Measurements from ENCODE around the gene TRIM67.
"Not testable (repeated sequence)": the region's sequence is repeated elsewhere in the genome, so short reads cannot be mapped to it uniquely, and the experiment has no call there.

The TRIM67 gene

DNA sequence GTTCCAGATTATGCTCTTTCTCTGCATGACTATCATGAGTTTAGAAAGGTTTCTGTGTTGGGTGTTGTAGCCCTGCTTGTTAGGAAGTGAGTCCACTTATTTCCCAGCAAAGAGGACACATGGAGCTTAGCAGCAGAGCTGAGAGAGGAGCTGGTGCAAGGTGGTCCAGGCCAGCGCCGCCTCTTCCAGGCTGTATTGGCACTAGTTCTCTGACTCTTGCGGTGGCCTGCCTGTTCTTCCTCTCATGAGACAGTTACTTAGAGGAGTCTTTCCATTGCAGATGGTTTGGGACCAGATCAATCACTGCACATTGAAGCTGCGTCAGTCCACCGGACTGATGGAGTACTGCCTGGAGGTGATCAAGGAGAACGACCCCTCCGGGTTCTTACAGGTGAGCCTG, 38.0 kb downstream of the TRIM67 start:
- in situ Hi-C loops (cut with MboI; ENCODE audit: low pct_unique_long_range_greater_than_20kb, low sequenced_read_pairs) = no loop called here
- DNase-seq = no peak

DNA sequence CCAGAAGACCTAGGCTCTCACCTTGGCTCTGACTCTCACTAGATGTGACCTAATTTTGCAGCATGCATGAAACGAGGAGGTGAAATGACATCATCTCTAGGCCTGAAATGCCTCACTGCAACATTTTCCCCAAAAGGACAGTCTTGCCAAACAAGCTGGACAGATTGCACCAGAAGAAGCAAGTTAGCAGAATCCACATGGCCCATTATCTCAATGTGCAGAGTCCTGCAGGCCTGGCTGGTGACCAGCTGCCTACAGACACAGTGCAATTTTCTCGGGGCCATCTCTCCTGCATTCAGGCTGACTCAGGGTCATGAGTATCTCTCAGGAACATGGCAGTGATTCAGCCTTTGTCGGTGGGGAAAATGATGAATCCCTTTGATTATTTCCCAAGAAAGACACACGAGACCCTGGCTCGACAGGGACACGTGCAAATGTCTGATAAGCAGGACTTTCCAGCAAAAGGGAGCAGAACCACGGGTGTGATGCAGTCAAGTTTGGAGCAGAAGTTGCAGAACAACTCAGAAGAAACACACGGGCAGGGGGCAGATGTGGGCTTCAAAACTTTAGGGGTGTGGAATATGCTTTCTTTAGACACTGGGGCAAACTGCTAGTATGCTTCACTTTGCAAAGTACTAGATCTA, 38.7 kb downstream of the TRIM67 start:
- no peak for DNase-seq
- in situ Hi-C loops (cut with MboI; ENCODE audit: low pct_unique_long_range_greater_than_20kb, low sequenced_read_pairs) = no loop called here

DNA sequence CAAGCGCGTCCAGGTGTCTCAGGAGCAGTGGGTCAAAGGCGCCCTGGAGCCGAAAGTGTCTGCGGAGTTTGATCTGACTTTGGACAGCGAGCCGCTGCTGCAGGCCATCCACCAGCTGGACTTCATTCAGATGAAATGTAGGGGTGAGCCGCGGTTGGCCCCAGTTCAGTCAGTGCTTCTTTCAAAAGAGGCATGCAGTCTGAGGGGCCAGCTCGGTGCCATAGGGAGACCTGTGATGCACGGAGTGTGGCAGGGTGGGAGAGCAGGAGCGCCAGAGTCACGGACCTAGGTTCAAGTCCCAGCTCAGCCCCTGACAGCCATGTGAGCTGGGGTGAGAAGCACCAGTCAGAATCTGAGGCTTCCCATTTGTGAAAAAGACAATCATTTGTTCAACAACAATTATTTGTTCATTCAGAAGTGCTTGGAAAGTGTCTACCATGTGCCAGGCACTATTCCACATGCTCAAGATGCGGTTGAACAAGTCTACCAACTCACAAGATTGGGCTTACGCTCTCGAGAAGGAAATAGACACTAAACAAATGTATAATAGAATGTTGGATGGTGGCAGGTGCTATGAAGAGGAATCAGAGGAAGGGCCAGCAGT, 39.6 kb downstream of the TRIM67 start:
- DNase-seq = no peak
- in situ Hi-C loops (cut with MboI; ENCODE audit: low pct_unique_long_range_greater_than_20kb, low sequenced_read_pairs) = no loop called here

DNA sequence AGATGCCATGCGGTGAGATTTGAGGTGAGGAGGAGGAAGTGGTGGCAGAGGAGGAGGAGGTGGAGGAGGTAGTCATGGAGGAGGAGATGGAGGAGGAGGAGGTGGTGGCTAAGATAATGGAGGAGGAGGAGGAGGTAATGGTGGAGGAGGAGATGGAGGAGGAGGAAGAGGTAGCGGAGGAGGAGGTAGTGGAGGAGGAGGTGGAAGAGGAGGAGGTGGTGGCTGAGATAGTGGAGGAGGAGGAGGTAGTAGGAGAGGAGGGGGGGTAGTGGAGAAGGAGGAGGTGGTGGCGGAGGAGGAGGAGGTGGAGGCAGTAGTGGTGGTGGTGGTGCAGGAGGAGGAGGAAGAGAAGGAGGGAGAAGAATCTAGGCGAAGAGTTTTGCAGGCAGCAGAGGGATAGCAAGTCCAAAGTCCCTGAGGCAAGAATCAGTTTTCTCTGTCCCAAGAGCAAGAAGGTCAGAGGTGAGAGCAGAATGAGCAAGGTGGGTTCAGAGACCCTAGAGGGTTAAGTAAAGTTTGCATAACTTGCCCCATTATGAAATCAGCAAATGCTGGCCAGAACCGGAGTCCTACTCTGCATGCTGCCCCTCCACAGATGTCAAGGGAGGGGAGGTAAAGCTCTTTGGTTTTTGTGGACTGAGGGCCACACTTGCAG, 40.2 kb downstream of the TRIM67 start:
- in situ Hi-C loops (cut with MboI; ENCODE audit: low pct_unique_long_range_greater_than_20kb, low sequenced_read_pairs) = no loop called here

DNA sequence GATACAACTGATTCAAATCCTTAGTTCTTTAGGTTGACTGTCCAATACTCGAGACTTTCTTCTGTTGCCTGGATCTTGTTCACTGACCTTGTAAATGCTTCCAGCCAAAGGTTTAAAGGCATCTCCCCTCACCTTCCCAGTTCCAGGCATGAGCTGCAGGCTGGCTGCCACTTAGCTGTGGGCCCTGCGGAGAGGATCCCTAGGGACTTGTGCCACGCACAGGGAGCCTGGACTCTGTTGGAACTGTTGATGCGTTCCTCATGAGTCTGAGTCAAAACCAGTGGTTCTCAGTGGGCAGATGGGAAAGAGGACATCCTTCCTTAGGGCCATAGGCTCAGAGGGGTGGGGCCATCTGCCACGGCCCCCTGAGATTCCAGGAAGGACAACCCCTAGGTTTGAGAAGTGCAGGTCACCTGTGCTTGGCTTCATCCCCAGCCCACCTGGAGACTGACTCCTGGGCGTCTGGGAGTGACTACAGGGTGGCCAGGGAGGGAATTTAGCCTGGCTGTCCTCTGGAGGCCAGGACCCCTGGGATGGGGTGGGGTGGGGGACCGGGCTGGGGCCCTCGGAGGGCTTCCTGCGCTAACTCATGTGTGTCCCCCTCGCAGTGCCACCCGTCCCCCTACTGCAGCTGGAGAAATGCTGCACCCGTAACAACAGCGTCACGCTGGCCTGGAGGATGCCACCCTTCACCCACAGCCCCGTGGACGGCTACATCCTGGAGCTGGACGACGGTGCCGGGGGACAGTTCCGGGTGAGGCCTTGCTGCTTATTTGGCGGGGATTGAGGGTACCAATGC, 41.6 kb downstream of the TRIM67 start:
- in situ Hi-C loops (cut with MboI; ENCODE audit: low pct_unique_long_range_greater_than_20kb, low sequenced_read_pairs) = no loop called here
- no peak for DNase-seq

More for the DNA sequence above, 40.2 kb downstream of the TRIM67 start:
- DNase-seq = peak; percentile 61

DNA sequence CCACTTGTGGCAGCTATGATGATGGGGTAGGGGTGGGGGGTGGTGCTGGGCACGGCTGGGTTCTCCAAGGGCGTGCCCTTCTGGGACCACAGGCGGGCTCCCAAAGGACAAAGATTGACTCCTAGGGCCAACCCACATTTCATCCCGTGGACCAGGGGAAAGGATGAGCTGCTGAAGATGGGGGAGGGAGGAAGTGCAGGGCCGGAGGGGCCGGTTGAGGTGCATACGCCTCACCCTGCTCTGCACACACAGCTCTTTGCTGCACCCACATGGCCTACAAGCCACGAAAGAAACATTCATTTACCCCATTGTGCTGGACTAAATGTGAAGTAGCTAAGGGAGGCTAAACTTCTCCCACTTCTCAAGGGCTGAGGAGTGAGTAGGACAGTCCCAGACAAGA, 45.0 kb downstream of the TRIM67 start:
- in situ Hi-C loops (cut with MboI; ENCODE audit: low pct_unique_long_range_greater_than_20kb, low sequenced_read_pairs) = no loop called here

DNA sequence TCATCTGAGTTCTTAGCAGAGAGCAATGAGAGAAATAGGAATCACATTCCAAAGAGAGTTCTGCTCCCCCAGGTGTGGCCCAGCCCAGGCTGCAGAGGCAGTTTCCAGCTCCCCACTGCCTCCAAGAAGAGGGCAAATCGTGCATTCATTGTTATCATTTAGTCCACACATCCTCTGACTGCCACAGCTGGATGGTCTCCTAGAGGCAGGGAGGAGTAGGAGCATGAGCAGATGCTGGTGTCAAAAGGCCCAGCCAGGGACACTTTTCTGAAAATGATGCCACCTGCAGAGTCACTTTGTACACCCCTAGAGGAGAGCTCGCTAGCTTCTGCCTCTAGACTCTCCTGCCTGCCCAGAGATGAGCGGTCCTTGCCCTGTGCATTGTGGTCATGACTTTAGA, 45.6 kb downstream of the TRIM67 start:
- no peak for DNase-seq
- in situ Hi-C loops (cut with MboI; ENCODE audit: low pct_unique_long_range_greater_than_20kb, low sequenced_read_pairs) = no loop called here

More for the DNA sequence above, 45.0 kb downstream of the TRIM67 start:
- no peak for DNase-seq

DNA sequence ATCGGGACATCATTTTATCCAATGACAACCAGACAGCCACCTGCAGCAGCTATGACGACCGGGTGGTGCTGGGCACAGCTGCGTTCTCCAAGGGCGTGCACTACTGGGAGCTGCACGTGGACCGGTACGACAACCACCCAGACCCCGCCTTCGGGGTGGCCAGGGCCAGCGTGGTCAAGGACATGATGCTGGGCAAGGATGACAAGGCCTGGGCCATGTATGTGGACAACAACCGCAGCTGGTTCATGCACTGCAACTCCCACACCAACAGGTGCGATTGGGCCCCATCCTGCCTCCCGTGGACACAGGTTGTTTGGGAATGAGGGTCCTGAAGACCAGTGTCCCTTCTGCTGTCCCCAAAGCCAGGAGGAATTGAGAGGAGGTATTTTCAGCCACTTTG, 47.1 kb downstream of the TRIM67 start:
- no peak for DNase-seq
- in situ Hi-C loops (cut with MboI; ENCODE audit: low pct_unique_long_range_greater_than_20kb, low sequenced_read_pairs) = no loop called here

DNA sequence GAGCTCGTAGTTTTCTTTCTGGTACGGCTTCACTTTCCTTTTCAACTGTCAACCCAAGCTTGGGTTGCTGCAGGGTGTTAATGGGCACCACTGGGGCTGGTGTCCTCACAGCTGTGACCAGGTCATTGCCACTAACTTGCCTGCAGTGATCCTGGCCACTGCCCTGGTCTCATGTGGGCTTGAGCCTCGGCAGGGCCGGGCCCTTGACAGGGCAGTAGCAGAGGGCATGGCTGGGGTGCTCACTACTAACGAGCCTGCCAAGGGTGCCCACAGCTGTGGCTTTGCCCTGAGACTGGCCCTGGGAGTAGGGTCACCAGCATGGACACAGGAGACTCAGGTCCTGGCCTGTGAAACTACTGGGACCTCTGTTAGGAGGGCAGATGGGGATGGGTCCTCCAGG, 47.7 kb downstream of the TRIM67 start:
- no peak for DNase-seq
- in situ Hi-C loops (cut with MboI; ENCODE audit: low pct_unique_long_range_greater_than_20kb, low sequenced_read_pairs) = no loop called here

DNA sequence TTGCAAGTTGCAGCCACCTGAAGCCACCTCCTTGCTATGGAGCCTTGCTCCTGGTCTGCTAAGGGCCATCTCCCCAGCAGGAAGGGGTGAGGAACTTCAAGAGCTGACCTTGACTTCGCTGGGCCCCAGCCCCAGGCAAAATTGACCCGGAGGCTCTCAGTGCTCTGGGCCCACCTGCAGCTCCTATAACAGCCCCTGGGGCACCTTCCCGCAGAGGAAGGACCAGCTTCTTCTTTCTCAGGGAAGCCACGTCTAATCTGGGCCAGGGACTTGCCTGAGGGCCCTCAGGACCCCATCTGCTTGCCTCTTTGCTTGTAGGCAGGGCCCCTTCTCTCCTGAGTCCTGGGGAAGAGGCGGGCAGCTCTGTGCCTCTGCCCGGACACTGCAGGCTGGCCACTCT, 48.3 kb downstream of the TRIM67 start:
- DNase-seq = no peak
- in situ Hi-C loops (cut with MboI; ENCODE audit: low pct_unique_long_range_greater_than_20kb, low sequenced_read_pairs) = no loop called here

DNA sequence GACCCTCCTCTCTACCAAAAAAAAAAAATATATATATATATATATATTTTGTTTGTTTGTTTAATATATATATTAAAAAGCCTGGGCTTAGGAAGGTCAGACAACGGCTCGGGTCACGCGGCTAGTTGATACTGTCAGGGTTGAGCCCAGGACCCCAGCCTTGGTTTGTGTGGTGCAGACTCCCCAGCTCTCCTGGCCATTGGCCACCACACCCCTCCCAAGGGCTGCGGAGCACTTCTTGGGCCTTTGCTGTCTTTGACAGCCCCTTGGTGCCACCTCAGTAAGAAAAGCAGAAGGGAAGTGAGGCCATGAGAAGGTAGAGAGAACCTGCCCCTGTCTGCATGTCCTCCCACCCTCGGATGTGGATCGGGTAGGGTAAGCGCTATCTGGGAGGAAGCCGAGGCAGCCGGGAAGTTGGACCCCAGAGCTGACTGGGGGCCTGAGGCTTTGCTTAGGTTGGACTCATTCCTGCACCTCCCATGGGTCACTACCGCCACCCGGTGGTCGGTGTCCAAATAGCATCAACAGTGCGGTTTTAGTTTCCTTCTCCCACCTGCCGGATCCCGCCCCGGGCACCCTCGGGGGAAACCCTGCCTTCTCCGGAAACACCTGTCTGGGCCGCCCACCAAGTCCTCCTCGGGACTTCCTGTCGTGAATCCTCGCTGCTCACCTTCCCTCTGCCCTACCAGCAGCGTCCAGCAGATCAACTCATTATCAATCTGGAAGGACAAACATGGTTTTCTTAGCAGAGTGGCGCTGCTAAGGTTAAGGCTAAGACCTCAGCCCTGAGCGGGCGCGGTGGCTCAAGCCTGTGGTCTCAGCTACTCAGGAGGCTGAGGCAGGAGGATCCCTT, 49.4 kb downstream of the TRIM67 start:
- in situ Hi-C loops (cut with MboI; ENCODE audit: low pct_unique_long_range_greater_than_20kb, low sequenced_read_pairs) = no loop called here
- peak; percentile 95 for DNase-seq

DNA sequence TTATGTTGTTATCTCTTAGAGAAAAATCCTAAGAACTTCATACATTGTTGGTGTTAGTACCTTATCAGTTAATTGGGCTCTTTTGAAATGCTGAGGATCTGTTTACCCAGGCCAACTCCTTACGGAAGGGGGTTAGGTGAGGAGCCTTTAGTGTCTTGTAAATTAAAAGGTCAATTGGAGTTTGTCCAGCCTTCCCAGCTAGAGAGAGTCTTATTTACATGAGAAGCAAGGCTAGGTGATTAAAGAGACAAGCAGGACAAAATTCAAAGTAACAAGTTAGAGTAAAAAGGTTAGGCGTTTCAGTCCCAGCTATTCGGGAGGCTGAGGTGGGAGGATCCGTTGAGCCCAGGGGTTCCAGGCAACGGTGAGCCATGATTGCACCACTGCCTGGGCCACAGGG, 50.4 kb downstream of the TRIM67 start:
- in situ Hi-C loops (cut with MboI; ENCODE audit: low pct_unique_long_range_greater_than_20kb, low sequenced_read_pairs); DNase-seq: not testable (repeated sequence)

DNA sequence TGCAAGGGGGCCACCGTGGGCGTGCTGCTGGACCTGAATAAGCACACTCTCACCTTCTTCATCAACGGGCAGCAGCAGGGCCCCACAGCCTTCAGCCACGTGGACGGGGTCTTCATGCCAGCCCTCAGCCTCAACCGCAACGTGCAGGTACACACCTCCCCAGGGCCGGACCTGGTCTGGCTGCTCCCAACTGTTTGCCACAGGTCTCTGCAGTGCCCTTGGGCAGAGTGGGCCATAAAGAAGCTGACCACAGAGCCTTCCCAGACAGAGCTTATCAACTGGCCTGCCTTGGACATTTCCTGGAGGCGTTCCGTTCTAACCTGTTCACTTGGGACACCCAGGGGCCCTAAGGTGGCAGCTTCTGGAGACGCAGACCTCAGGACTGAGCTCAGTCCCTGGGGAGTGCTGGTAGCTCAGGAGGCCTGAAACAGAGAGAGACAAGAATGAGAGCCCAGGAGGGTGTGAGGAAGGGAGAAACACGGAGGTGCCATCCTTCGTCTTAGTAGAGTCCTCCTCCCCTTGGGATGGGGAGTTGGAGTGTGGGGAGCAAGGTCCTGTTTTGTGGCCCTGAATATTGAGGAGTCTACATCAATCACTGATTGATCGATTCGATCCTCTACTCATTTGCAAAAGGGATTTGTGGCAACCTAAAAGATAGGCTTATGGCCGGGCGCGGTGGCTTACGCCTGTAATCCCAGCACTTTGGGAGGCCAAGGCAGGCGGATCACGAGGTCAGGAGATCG, 52.1 kb downstream of the TRIM67 start:
- in situ Hi-C loops (cut with MboI; ENCODE audit: low pct_unique_long_range_greater_than_20kb, low sequenced_read_pairs) = no loop called here
- DNase-seq = no peak

DNA sequence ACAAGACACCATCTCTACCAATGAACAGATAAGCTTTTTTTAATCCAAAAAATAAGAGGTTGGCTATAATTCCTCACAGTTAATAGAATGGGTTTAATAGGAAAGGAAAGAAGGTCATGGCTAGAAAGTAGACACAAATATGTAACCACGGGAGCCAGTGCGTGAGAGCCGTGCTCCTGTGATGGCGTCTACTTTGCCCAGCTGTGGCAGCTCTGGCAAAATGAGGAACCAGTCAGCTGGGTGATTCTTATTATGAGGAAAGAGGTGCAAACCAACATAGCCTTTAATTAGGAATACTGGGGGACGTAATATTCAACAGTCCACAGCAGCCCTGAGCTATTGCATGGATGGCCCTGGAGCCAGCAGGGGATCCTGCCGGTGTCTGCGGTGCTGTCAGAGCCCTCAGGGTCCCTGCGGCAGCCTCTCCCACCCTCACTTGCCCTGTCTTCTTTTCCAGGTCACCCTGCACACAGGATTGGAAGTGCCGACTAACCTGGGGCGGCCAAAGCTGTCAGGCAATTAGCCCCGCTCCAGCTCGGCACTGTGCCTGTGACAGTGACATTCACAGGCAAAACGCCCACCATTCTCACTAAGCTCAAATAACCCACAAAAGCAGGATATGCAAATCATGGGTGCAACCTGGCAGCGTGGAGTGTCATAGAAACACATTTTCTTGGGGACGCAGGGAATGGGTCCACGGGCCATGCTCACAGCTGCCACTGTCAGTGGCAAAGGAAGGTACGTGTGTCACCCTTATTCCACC, 53.2 kb downstream of the TRIM67 start:
- DNase-seq = peak; percentile 34
- in situ Hi-C loops (cut with MboI; ENCODE audit: low pct_unique_long_range_greater_than_20kb, low sequenced_read_pairs) = no loop called here

DNA sequence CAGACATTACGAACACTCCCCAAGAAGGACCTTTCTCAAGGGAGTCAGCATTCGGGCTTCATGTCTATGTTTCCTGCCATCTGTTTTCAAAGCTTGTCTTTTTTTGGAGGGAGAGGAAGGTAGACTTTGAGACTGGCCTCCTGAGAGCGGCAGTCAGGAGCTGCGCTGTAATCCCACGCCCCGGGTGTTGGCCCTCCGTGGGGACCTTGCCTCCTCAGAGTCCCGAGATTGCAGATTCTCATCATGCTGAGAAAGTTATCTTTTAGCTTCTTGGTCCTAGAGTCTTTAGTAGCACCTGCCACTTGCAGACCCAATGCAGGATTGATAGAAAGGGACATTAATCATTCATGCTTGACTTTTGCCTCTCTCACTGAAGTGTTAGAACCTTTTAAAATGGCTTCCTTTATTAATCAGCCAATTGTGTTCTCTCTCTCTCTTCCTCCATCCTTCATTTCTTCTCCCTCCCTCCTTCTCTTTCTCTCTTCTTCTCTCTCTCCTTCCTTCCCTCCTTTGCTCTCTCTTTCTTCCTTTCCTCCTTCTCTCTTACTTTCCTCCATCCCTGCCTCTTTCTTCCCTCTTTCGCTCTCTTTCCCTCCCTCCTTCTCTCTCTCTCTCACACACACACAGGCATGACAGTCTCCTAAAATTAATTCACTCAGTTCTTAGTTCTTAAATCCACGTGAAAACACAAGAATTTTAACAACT, 54.0 kb downstream of the TRIM67 start:
- in situ Hi-C loops (cut with MboI; ENCODE audit: low pct_unique_long_range_greater_than_20kb, low sequenced_read_pairs) = no loop called here

DNA sequence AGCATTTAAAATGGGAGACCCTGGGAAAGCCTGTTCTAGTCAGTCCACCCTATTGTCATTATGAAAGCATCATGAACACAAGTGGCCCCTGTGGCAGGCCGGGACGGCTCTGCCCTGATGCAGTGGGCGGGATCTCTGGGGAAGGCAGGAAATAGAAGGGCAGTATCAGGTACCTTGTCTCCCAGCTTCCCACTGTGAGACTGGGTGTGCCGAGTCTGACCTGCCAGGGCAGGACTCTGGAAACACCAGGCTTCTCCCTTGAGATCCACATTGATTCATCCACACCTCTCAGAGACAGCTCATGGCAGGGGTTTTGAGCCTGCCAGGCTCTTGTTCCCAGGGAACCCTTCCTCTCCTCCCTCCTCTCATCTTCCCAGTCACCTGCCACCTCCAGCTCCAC, 54.6 kb downstream of the TRIM67 start:
- in situ Hi-C loops (cut with MboI; ENCODE audit: low pct_unique_long_range_greater_than_20kb, low sequenced_read_pairs) = no loop called here
- no peak for DNase-seq

More for the DNA sequence above, 54.0 kb downstream of the TRIM67 start:
- DNase-seq = no peak

DNA sequence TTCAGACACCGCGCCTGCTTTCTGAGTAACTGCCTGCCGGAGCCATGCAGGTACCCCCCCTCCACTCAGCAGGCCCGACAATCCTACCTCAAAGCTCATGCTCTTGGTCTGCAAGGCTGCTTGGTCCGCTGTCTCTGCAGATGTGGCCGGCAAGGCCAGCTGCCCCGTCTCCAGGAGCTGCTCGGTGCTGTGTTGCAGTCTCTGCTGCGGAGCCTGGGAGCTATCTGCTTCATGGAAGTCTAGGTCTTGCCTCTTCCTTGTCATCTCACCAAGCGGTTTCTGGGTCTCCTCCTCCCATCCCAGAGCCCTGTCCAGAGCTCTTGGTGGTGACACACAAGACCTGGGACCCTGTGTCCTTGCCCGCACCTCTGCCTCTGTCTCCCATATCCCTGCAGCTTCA, 55.2 kb downstream of the TRIM67 start:
- no peak for DNase-seq
- in situ Hi-C loops (cut with MboI; ENCODE audit: low pct_unique_long_range_greater_than_20kb, low sequenced_read_pairs) = no loop called here

Data from KBM-7 (cell line).